ENCODE results near the gene GLRA1.

GLRA1 gene

GRCh38 chr5:151949701-151950308, 25.2 kb upstream of the GLRA1 start:
- no peak overlapping the region for H3K9ac ChIP-seq (ENCODE audit: low read length)
- no peak overlapping the region for H2BK15ac ChIP-seq (replicated peaks; ENCODE audit: low read depth)
- H3K27me3 ChIP-seq (ENCODE audit: insufficient read depth, low read length, poor library complexity), result no peaks in the 10 kb centered on the region
- no peak overlapping the region for H3K4me2 ChIP-seq (ENCODE audit: low read length)
- H3K23ac ChIP-seq (ENCODE audit: low read length), result no peak overlapping the region
- no peaks in the 10 kb centered on the region for H3K4me1 ChIP-seq (ENCODE audit: control insufficient read depth, low read depth, low read length)
- no peaks in the 10 kb centered on the region for H3K36me3 ChIP-seq (ENCODE audit: control insufficient read depth, insufficient read depth, low read length)
- no peak overlapping the region for H4K5ac ChIP-seq (ENCODE audit: low read length)
- no peak overlapping the region for H2AK5ac ChIP-seq (ENCODE audit: low read length)
- no peak for DNase-seq
- H3K79me1 ChIP-seq (ENCODE audit: low read length), result no peaks in the 10 kb centered on the region
- H3K4me3 ChIP-seq (ENCODE audit: low read length), result no peak overlapping the region
- no CpG with 5 or more reads among the region's 5 CpGs for WGBS (ENCODE audit: extremely low coverage, insufficient coverage, low lambda C conversion rate)
- no peak overlapping the region for H2BK5ac ChIP-seq (ENCODE audit: low read length)
- no peak overlapping the region for H3K56ac ChIP-seq (ENCODE audit: low read length)
- no peak overlapping the region for H3K27ac ChIP-seq (ENCODE audit: low read depth, low read length)
- no peak overlapping the region for H3K18ac ChIP-seq (ENCODE audit: low read length)
- H3K4ac ChIP-seq (ENCODE audit: low read depth, low read length), result no peak overlapping the region
- H4K8ac ChIP-seq (ENCODE audit: low read depth, low read length), result no peak overlapping the region
- H3K79me2 ChIP-seq (ENCODE audit: control insufficient read depth, insufficient read depth, low read length), result no peaks in the 10 kb centered on the region
- H2BK120ac ChIP-seq (ENCODE audit: low read depth, low read length), result no peak overlapping the region

GRCh38 chr5:151949113-151949512, 24.5 kb upstream of the GLRA1 start:
- Histone ChIP-seq H3K4me2 (ENCODE audit: low read length) (no peak overlapping the region), H4K5ac (ENCODE audit: low read length) (no peak overlapping the region), H4K8ac (ENCODE audit: low read depth, low read length) (no peak overlapping the region), H2BK5ac (ENCODE audit: low read length) (no peak overlapping the region), H3K79me1 (ENCODE audit: low read length) (no peaks in the 10 kb centered on the region), H3K27ac (ENCODE audit: low read depth, low read length) (no peak overlapping the region), H3K4ac (ENCODE audit: low read depth, low read length) (no peak overlapping the region), H3K4me1 (ENCODE audit: control insufficient read depth, low read depth, low read length) (no peaks in the 10 kb centered on the region), H3K9ac (ENCODE audit: low read length) (no peak overlapping the region), H3K27me3 (ENCODE audit: insufficient read depth, low read length, poor library complexity) (no peaks in the 10 kb centered on the region), H3K56ac (ENCODE audit: low read length) (no peak overlapping the region), H3K4me3 (ENCODE audit: low read length) (no peak overlapping the region), H3K18ac (ENCODE audit: low read length) (no peak overlapping the region), H2BK120ac (ENCODE audit: low read depth, low read length) (no peak overlapping the region), H3K36me3 (ENCODE audit: control insufficient read depth, insufficient read depth, low read length) (no peaks in the 10 kb centered on the region), H2AK5ac (ENCODE audit: low read length) (no peak overlapping the region), H3K79me2 (ENCODE audit: control insufficient read depth, insufficient read depth, low read length) (no peaks in the 10 kb centered on the region), H2BK15ac (replicated peaks; ENCODE audit: low read depth) (no peak overlapping the region), H3K23ac (ENCODE audit: low read length) (no peak overlapping the region)
- WGBS (ENCODE audit: extremely low coverage, insufficient coverage, low lambda C conversion rate), result no CpG with 5 or more reads among the region's 3 CpGs
- no peak for DNase-seq

GRCh38 chr5:151947931-151948608, 23.4 kb upstream of the GLRA1 start:
- no peak for DNase-seq
- no peak overlapping the region for H3K56ac ChIP-seq (ENCODE audit: low read length)

GRCh38 chr5:151937851-151938250, 13.2 kb upstream of the GLRA1 start:
- DNase-seq, result no peak
- no peak overlapping the region for H3K4me3 ChIP-seq (ENCODE audit: low read length)
- H2AK5ac ChIP-seq (ENCODE audit: low read length), result no peak overlapping the region
- no peaks in the 10 kb centered on the region for H3K79me1 ChIP-seq (ENCODE audit: low read length)
- peaks cover 2% of the 10 kb centered on the region for H3K27me3 ChIP-seq (ENCODE audit: insufficient read depth, low read length, poor library complexity)
- no peaks in the 10 kb centered on the region for H3K79me2 ChIP-seq (ENCODE audit: control insufficient read depth, insufficient read depth, low read length)
- H2BK15ac ChIP-seq (replicated peaks; ENCODE audit: low read depth), result no peak overlapping the region
- no peak overlapping the region for H3K4ac ChIP-seq (ENCODE audit: low read depth, low read length)
- H2BK120ac ChIP-seq (ENCODE audit: low read depth, low read length), result no peak overlapping the region
- no peak overlapping the region for H4K8ac ChIP-seq (ENCODE audit: low read depth, low read length)
- H3K4me1 ChIP-seq (ENCODE audit: control insufficient read depth, low read depth, low read length), result no peaks in the 10 kb centered on the region
- H3K36me3 ChIP-seq (ENCODE audit: control insufficient read depth, insufficient read depth, low read length), result no peaks in the 10 kb centered on the region
- H3K9ac ChIP-seq (ENCODE audit: low read length), result no peak overlapping the region
- H3K18ac ChIP-seq (ENCODE audit: low read length), result no peak overlapping the region
- no peak overlapping the region for H2BK5ac ChIP-seq (ENCODE audit: low read length)
- no peak overlapping the region for H3K27ac ChIP-seq (ENCODE audit: low read depth, low read length)
- no peak overlapping the region for H3K4me2 ChIP-seq (ENCODE audit: low read length)
- H3K56ac ChIP-seq (ENCODE audit: low read length), result no peak overlapping the region
- H3K23ac ChIP-seq (ENCODE audit: low read length), result no peak overlapping the region
- H4K5ac ChIP-seq (ENCODE audit: low read length), result no peak overlapping the region

More at GRCh38 chr5:151947931-151948608, 23.4 kb upstream of the GLRA1 start:
- no peaks in the 10 kb centered on the region for H3K4me1 ChIP-seq (ENCODE audit: control insufficient read depth, low read depth, low read length)
- H3K23ac ChIP-seq (ENCODE audit: low read length), result no peak overlapping the region
- H3K9ac ChIP-seq (ENCODE audit: low read length), result no peak overlapping the region
- no peak overlapping the region for H3K4me3 ChIP-seq (ENCODE audit: low read length)
- H3K79me2 ChIP-seq (ENCODE audit: control insufficient read depth, insufficient read depth, low read length), result no peaks in the 10 kb centered on the region
- H3K4me2 ChIP-seq (ENCODE audit: low read length), result no peak overlapping the region
- H2BK15ac ChIP-seq (replicated peaks; ENCODE audit: low read depth), result no peak overlapping the region
- no peak overlapping the region for H2BK120ac ChIP-seq (ENCODE audit: low read depth, low read length)
- no peak overlapping the region for H3K18ac ChIP-seq (ENCODE audit: low read length)
- H3K27me3 ChIP-seq (ENCODE audit: insufficient read depth, low read length, poor library complexity), result no peaks in the 10 kb centered on the region
- H3K27ac ChIP-seq (ENCODE audit: low read depth, low read length), result no peak overlapping the region
- H4K8ac ChIP-seq (ENCODE audit: low read depth, low read length), result no peak overlapping the region
- H3K79me1 ChIP-seq (ENCODE audit: low read length), result no peaks in the 10 kb centered on the region
- H3K4ac ChIP-seq (ENCODE audit: low read depth, low read length), result no peak overlapping the region
- H2AK5ac ChIP-seq (ENCODE audit: low read length), result no peak overlapping the region
- H2BK5ac ChIP-seq (ENCODE audit: low read length), result no peak overlapping the region
- no peaks in the 10 kb centered on the region for H3K36me3 ChIP-seq (ENCODE audit: control insufficient read depth, insufficient read depth, low read length)
- H4K5ac ChIP-seq (ENCODE audit: low read length), result no peak overlapping the region
- no CpG with 5 or more reads among the region's 5 CpGs for WGBS (ENCODE audit: extremely low coverage, insufficient coverage, low lambda C conversion rate)

GRCh38 chr5:151935135-151935695, 10.6 kb upstream of the GLRA1 start:
- Histone ChIP-seq H3K4me1 (ENCODE audit: control insufficient read depth, low read depth, low read length) (no peaks in the 10 kb centered on the region), H3K27ac (ENCODE audit: low read depth, low read length) (no peak overlapping the region), H3K79me1 (ENCODE audit: low read length) (no peaks in the 10 kb centered on the region), H3K18ac (ENCODE audit: low read length) (no peak overlapping the region), H3K56ac (ENCODE audit: low read length) (no peak overlapping the region), H2BK5ac (ENCODE audit: low read length) (no peak overlapping the region), H3K9ac (ENCODE audit: low read length) (no peak overlapping the region), H3K4me3 (ENCODE audit: low read length) (no peak overlapping the region), H2BK120ac (ENCODE audit: low read depth, low read length) (no peak overlapping the region), H3K36me3 (ENCODE audit: control insufficient read depth, insufficient read depth, low read length) (no peaks in the 10 kb centered on the region), H3K4ac (ENCODE audit: low read depth, low read length) (no peak overlapping the region), H3K79me2 (ENCODE audit: control insufficient read depth, insufficient read depth, low read length) (no peaks in the 10 kb centered on the region), H3K27me3 (ENCODE audit: insufficient read depth, low read length, poor library complexity) (peaks cover 2% of the 10 kb centered on the region), H4K8ac (ENCODE audit: low read depth, low read length) (no peak overlapping the region), H2AK5ac (ENCODE audit: low read length) (no peak overlapping the region), H4K5ac (ENCODE audit: low read length) (no peak overlapping the region), H3K4me2 (ENCODE audit: low read length) (no peak overlapping the region), H3K23ac (ENCODE audit: low read length) (no peak overlapping the region), H2BK15ac (replicated peaks; ENCODE audit: low read depth) (no peak overlapping the region)
- no CpG with 5 or more reads among the region's 3 CpGs for WGBS (ENCODE audit: extremely low coverage, insufficient coverage, low lambda C conversion rate)
- no peak for DNase-seq
